ENCODE measurements around the gene PCDHA1. TPM values are rescaled to one million over a fixed set of nuclear protein-coding genes. Genes with fewer than 3 reads are reported as not detected.

PCDHA1 gene
- total RNA-seq, 1 donor: not detected

DNA sequence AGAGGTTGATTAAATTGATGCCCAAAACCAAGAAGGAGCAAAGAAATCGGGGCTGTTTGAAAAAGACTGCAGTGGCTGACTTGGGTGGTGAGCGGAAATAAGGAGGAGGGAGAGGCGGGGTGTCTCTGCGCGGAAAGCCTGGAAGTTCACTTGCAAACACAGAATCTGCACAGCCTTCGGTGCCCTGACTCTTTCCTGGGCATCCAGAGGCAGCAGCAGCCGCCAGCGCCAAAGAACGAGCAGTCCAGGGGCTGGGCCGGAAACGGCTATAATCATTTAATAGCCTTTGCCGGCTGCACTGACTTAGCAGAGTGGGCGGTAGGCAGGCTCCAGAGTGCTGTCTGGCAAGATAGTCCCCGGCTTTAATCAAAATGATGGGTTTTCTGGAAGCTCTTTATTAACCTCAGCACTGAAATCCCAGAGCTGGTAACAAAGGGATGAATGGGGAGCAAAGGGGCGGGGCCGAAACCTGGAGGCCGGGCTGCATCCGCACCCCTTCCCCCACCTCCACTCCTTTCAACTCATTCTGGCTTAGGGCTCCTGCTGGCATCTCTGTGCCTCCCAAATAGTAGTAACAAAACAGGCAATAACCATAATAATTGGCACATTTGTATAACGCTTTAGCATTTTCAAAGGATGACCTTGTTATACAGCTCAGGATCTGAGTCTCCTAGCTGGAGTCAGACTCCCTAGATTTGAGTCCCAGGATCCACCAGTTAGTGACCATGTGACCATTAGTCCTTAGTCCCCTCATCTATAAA, 216.1 kb downstream of the PCDHA1 start:
- TF ChIP-seq CTCF (IDR thresholded peaks at IDR 0.05; ENCODE audit: insufficient read depth, low read depth, low read length): no peak
- no peak overlapping the region for H3K4me3 ChIP-seq (ENCODE audit: low read depth, low read length)
- DNase-seq (ENCODE audit: low read depth): no peak

- no peak for TF ChIP-seq CTCF (IDR thresholded peaks at IDR 0.05; ENCODE audit: insufficient read depth, low read depth, low read length)
- DNase-seq (ENCODE audit: low read depth): no peak
- no peak overlapping the region for H3K4me3 ChIP-seq (ENCODE audit: low read depth, low read length)
Measured at GRCh38 chr5:141002605-141002965, 216.6 kb downstream of the PCDHA1 start.

DNA sequence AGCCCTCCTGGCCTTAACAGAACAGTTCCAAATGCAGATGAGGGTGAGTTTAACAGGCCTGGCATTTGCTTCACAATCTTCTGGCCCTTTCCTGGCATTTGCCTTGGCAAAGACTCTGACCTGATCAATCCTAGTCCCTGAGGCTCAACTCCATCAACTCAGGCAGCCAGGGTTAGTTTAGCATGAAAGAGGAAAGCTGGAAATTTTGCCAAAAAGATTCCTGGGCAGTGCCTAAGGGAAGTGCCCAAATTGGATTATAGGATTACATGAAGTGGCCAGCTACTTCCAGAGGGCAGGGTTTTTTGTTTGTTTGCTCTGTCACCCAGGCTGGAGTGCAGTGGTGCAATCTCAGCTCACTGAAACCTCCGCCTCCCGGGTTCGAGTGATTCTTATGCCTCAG, 217.1 kb downstream of the PCDHA1 start:
- no peak for TF ChIP-seq CTCF (IDR thresholded peaks at IDR 0.05; ENCODE audit: insufficient read depth, low read depth, low read length)
- no peak for DNase-seq (ENCODE audit: low read depth)
- H3K4me3 ChIP-seq (ENCODE audit: low read depth, low read length): no peak overlapping the region

GRCh38 chr5:141003791-141004611, 218.1 kb downstream of the PCDHA1 start:
- no peak for DNase-seq (ENCODE audit: low read depth)

GRCh38 chr5:141007791-141008190, 221.9 kb downstream of the PCDHA1 start:
- no peak overlapping the region for H3K4me3 ChIP-seq (ENCODE audit: low read depth, low read length)
- no peak for TF ChIP-seq CTCF (IDR thresholded peaks at IDR 0.05; ENCODE audit: insufficient read depth, low read depth, low read length)
- no peak for DNase-seq (ENCODE audit: low read depth)

More at GRCh38 chr5:141003791-141004611, 218.1 kb downstream of the PCDHA1 start:
- no peak overlapping the region for H3K4me3 ChIP-seq (ENCODE audit: low read depth, low read length)
- no peak for TF ChIP-seq CTCF (IDR thresholded peaks at IDR 0.05; ENCODE audit: insufficient read depth, low read depth, low read length)

DNA sequence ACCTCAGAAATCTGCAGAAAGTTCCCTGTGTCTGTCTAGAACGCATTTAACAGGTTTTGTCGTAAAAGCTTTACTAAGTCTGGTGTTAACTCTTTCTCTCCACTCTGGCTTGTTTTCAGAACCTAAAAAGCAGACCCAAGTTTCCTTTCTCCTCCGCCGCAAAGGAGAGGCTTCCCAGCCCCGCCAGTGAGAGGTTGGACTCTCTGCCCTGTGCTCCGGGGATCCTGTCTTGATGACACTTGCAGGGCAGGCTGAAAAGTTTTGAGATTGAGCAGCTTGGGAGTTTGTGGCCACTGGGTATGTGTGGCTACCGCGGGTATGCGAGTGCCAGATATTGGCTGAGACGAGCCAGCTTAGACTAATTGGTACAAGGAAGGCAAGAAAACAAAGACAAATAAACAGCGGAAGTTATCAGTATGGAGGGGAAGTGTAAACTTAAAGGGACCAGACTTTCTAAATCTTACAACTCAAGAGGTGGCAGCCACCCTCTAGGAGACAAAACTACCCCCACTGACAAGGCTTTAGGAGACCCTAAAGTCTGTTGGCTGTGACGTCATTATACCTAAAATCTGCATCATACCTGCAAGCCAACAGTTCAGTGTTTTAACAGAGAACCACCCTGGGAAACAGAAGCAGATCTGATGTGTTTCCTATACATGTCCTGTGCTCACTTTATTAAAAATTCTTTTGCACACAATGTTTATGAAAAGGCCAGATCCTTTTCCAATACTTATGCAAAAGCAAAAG, 224.3 kb downstream of the PCDHA1 start:
- no peak overlapping the region for H3K4me3 ChIP-seq (ENCODE audit: low read depth, low read length)
- no peak for DNase-seq (ENCODE audit: low read depth)
- TF ChIP-seq CTCF (IDR thresholded peaks at IDR 0.05; ENCODE audit: insufficient read depth, low read depth, low read length): no peak

Data from fibroblast of villous mesenchyme (primary cell).